GM12878 (cell line): ENCODE data around the gene SIGLEC11. TPM values are rescaled to one million over a fixed set of nuclear protein-coding genes. Genes with fewer than 3 reads are reported as not detected.

ENCODE experiments used
- ATAC-seq: fragments of 200-7000 bp; cut with Tn5 transposase; 3 replicates; pipeline ENCODE4 v1.9.1; 2020; ENCODE audit warnings: mild to moderate bottlenecking, moderate library complexity
- BruUV-seq: library from RNA; stranded (reverse); fragments of 400-500 nt; replicated peaks from 2 replicates; lab custom pipeline; 2021; lab: Mats Ljungman, UMichigan
- CTCF ChIA-PET: fragments of 300-600 bp; sonication (Branson Sonifier 250); formaldehyde crosslinking; extraction: SDS; loops from one replicate; lab custom pipeline; 2021; ENCODE audit warnings: inconsistent platforms; lab: Yijun Ruan, JAX
- POLR2A ChIA-PET: fragments of 350-600 bp; formaldehyde crosslinking; extraction: SDS; loops from one replicate; lab custom pipeline; 2021; ENCODE audit warnings: inconsistent platforms; lab: Charles Lee
- RAD21 ChIA-PET: fragments of 300-600 bp; sonication (Branson Sonifier 250); formaldehyde crosslinking; loops from one replicate; lab custom pipeline; 2023; ENCODE audit warnings: antibody characterized with exemption; ENCODE audit not compliant: unreplicated experiment; lab: Charles Lee
- SMC1A ChIA-PET: fragments of 300-600 bp; sonication (Branson Sonifier 250); formaldehyde crosslinking; loops from one replicate; lab custom pipeline; 2023; ENCODE audit not compliant: unreplicated experiment, uncharacterized antibody; lab: Charles Lee
- DNase-seq: peaks from one replicate; pipeline ENCODE4 v3.0.0-alpha.2; 2011; ENCODE audit warnings: low read depth, low spot score
- FAIRE-seq: peaks from 3 replicates; lab custom pipeline; 2011; peaks lifted over from hg19 to GRCh38; lab: Jason Lieb, UNC
- H2AFZ ChIP-seq: 2 replicates; pipeline ENCODE4 v1.6.0; 2011; ENCODE audit warnings: low read depth, low read length, control low read depth; ENCODE audit not compliant: control insufficient read depth
- H3K27ac ChIP-seq: 2 replicates; pipeline ENCODE4 v1.5.1; 2011; ENCODE audit warnings: control low read depth; ENCODE audit not compliant: control insufficient read depth, insufficient read depth
- H3K27me3 ChIP-seq, 2 experiments: replicated peaks in 1 of 2; 2 replicates each; pipeline versions ENCODE4 v1.6.0 to v1.6.1; 2011; ENCODE audit warnings: low read length in 1 of 2; ENCODE audit not compliant: control insufficient read depth in 2 of 2, insufficient read depth in 2 of 2
- H3K36me3 ChIP-seq, 2 experiments: 2 replicates each; pipeline ENCODE4 v1.5.1; 2011; ENCODE audit warnings: low read length in 1 of 2; ENCODE audit not compliant: control insufficient read depth in 2 of 2, insufficient read depth in 2 of 2
- H3K4me1 ChIP-seq: 2 replicates; pipeline ENCODE4 v1.6.1; 2011; ENCODE audit warnings: mild to moderate bottlenecking, low read length, moderate library complexity, mixed read lengths; ENCODE audit not compliant: control insufficient read depth, insufficient read depth
- H3K4me2 ChIP-seq: 2 replicates; pipeline ENCODE4 v1.6.0; 2011; ENCODE audit warnings: control low read depth; ENCODE audit not compliant: control insufficient read depth, insufficient read depth
- H3K4me3 ChIP-seq: fragments of 200-600 bp; sonication (generic); 2 replicates; pipeline ENCODE4 v1.5.1; 2016
- H3K79me2 ChIP-seq: 2 replicates; pipeline ENCODE4 v1.6.0; 2011; ENCODE audit warnings: low read length; ENCODE audit not compliant: control insufficient read depth, insufficient read depth
- H3K9ac ChIP-seq: 2 replicates; pipeline ENCODE4 v1.8.0; 2011; ENCODE audit warnings: low read length, control low read depth, mixed read lengths; ENCODE audit not compliant: control insufficient read depth, insufficient read depth
- H3K9me3 ChIP-seq: replicated peaks from 3 replicates; pipeline ENCODE4 v1.5.1; 2011; ENCODE audit warnings: mild to moderate bottlenecking, low read length; ENCODE audit not compliant: control insufficient read depth, insufficient read depth
- H4K20me1 ChIP-seq: 2 replicates; pipeline ENCODE4 v1.6.0; 2011; ENCODE audit not compliant: control insufficient read depth, insufficient read depth
- NFYB ChIP-seq: IDR thresholded peaks from 2 replicates; pipeline ENCODE4 v1.6.1; 2011; ENCODE audit warnings: low read depth, mild to moderate bottlenecking, low read length, improper control_type of control experiment, moderate library complexity; ENCODE audit not compliant: insufficient read depth
- PKNOX1 ChIP-seq: fragments of 450-650 bp; IDR thresholded peaks from 2 replicates; pipeline ENCODE4 v1.6.1; 2016; ENCODE audit warnings: mild to moderate bottlenecking
- PRDM15 ChIP-seq: fragments of 450-650 bp; formaldehyde crosslinking; IDR thresholded peaks from 2 replicates; pipeline ENCODE4 v1.4.0; 2020; ENCODE audit warnings: mild to moderate bottlenecking, moderate library complexity
- RFX5 ChIP-seq: IDR thresholded peaks from 2 replicates; pipeline ENCODE4 v1.6.1; 2011; ENCODE audit warnings: low read depth, low read length, improper control_type of control experiment
- ZNF24 ChIP-seq: fragments of 450-650 bp; IDR thresholded peaks from 2 replicates; pipeline ENCODE4 v1.6.1; 2017; ENCODE audit warnings: antibody characterized with exemption, mild to moderate bottlenecking
- WGBS: methylation state at CpG from one replicate; pipeline ENCODE4 v1.1.6; 2016; ENCODE audit warnings: low lambda C conversion rate; ENCODE audit not compliant: insufficient replicate concordance, insufficient coverage; ENCODE audit errors: missing lambda C conversion rate; 5-methylcytosine and 5-hydroxymethylcytosine counted together
- in situ Hi-C: fragments of 300-500 bp; cut with MboI; formaldehyde crosslinking; loops from 9 replicates; pipeline ENCODE4 v1.14.3; 2018; ENCODE audit warnings: mixed read lengths
- intact Hi-C: fragments of 100-400 bp; cut with micrococcal nuclease; formaldehyde crosslinking; loops from one replicate; pipeline ENCODE4 v1.14.2; 2022; ENCODE audit not compliant: unreplicated experiment
- polyA plus RNA-seq, 11 experiments: library from polyadenylated mRNA; depleted of rRNA in 4 of 11; unstranded in 6 of 11; stranded (reverse) in 5 of 11; fragments of >200 nt; fragmentation: Nextera tagmentation in 4 of 11; fragmentation: Illumina TruSeq in 1 of 11; extraction: Ambion mirVana in 4 of 11; extraction: Trizol in 1 of 11; gene quantifications; 1 replicate in 1 of 11; 2 replicates in 10 of 11; pipeline versions ENCODE4 v1.2.1 to v1.2.3, GENCODE V29; 2011 to 2016; ENCODE audit warnings: inconsistent platforms in 2 of 11, missing spikeins in 2 of 11, low read depth in 1 of 11
- total RNA-seq, 4 experiments: library from RNA; depleted of rRNA in 3 of 4; stranded (reverse); fragments of >200 nt in 3 of 4; fragmentation: Illumina TruSeq in 1 of 4; extraction: Trizol in 1 of 4; gene quantifications; 2 replicates each; pipeline versions ENCODE4 v1.2.1 to v1.2.3, GENCODE V29; 2013 to 2021

Gene SIGLEC11
- total and polyA plus RNA-seq, 10 of the 15 experiments (the other 5 are each of a cell fraction or from before 2014, with no cell fraction given): not detected

- Histone ChIP-seq H3K79me2 (no peaks in the 10 kb centered on the region), H3K4me1 (peaks cover 17% of the 10 kb centered on the region), H3K4me3 (no peak overlapping the region), H3K9ac (no peak overlapping the region), H3K27me3 (no peaks in the 10 kb centered on the region; a peak in 1 of 4 replicates), H4K20me1 (no peaks in the 10 kb centered on the region), H2AFZ (no peak overlapping the region), H3K9me3 (no peaks in the 10 kb centered on the region; the same call in 2 of the 3 replicates), H3K27ac (no peak overlapping the region), H3K4me2 (no peak overlapping the region), H3K36me3 (no peaks in the 10 kb centered on the region)
- ChIA-PET CTCF (interaction anchor here (0.7 to 2.0 kb wide), 4 partner anchors 11 to 186 kb away, joined by 3 to 5 read pairs (median 4); no protein-coding TSS in a partner anchor), RAD21 (no interaction called here), SMC1A (interaction anchor here (0.9 kb wide), 1 partner anchor 186 kb away, joined by 4 read pairs; no protein-coding TSS in a partner anchor), POLR2A (interaction anchor here (0.9 to 1.2 kb wide), 3 partner anchors 31 to 83 kb away, joined by 3 read pairs; partner anchors contain the start of gene ZNF473)
- DNase-seq (no peak), ATAC-seq (no peak), FAIRE-seq (no peak)
- no TSS peak for BruUV-seq
- 77% methylated on average over 9 of the region's 11 CpGs for WGBS
- intact Hi-C loops: no loop called here
- in situ Hi-C loops: no loop called here
- TF ChIP-seq ZNF24 (peak; percentile 53; the same call in 1 of the 2 replicates), RFX5 (no peak)
Measured at GRCh38 chr19:49949742-49950589, 11.0 kb downstream of the SIGLEC11 start.

GRCh38 chr19:49946415-49946814 is 14.6 kb downstream of the SIGLEC11 start:
- Histone ChIP-seq H3K27ac (no peak overlapping the region), H3K9me3 (no peaks in the 10 kb centered on the region; the same call in 2 of the 3 replicates), H4K20me1 (no peaks in the 10 kb centered on the region), H3K4me3 (no peak overlapping the region), H3K27me3 (no peaks in the 10 kb centered on the region; a peak in 1 of 4 replicates), H3K9ac (no peak overlapping the region), H2AFZ (no peak overlapping the region), H3K4me2 (no peak overlapping the region), H3K36me3 (no peaks in the 10 kb centered on the region), H3K4me1 (peaks cover 3% of the 10 kb centered on the region; the same call in 1 of the 2 replicates), H3K79me2 (no peaks in the 10 kb centered on the region)
- ChIA-PET SMC1A (no interaction called here), POLR2A (no interaction called here), RAD21 (no interaction called here), CTCF (no interaction called here)
- no peak for ATAC-seq
- TF ChIP-seq PKNOX1 (peak; percentile 46), NFYB (0 out of 2 replicates have a peak, but pooled peaks have one; percentile 12), PRDM15 (no peak)
- no TSS peak for BruUV-seq
- WGBS: 83% methylated on average over 8 of the region's 8 CpGs
- in situ Hi-C loops (no loop called here), intact Hi-C loops (no loop called here)
- no peak for FAIRE-seq
- DNase-seq: no peak
